HG03045 (cell line): ENCODE measurements around the gene SERPINI1.
"Not testable (repeated sequence)": the region's sequence is repeated elsewhere in the genome, so short reads cannot be mapped to it uniquely, and the experiment has no call there.

Experiments used
- ATAC-seq: cut with Tn5 transposase; IDR thresholded peaks from one replicate; pipeline ENCODE4 v1.9.1; 2021; ENCODE audit warnings: mild to moderate bottlenecking, moderate library complexity; ENCODE audit not compliant: unreplicated experiment

SERPINI1 gene

DNA sequence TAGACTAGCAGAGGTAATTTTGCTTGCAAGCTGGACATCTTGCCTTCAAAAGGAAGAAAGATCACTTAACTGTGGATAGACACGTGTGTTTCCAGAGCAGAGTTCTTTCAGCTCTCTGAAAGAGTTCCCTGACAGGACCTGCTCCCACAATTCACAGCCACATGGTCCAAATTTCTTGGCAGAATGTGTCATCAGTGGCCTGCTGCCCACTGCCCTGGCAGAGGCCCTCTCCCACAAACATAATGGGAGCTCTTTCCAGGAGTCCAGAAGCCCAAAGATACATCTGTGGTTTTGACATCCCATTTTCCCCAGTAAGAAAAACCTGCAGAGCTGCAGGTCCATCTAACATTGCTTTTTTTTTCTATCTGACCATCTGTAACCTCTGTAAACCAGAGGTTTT lies 48.3 kb downstream of the SERPINI1 start:
- no peak for ATAC-seq

DNA sequence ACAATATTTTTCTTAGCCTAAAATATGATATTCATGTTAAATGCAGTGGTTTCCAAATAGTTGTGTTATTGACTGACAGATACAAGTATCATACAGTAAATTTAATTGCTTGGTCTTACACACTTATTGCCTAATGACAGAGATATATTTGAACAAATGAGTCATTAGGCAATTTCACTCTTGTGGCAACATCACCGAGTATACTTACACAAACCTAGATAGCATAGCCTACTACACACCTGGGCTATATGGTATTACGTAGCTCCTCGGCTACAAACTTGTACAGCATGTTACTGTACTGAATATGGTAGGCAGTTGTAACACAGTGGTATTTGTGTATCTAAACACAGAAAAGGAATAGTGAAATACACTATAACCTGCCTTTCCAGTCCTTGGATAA lies 50.3 kb downstream of the SERPINI1 start:
- ATAC-seq = no peak

DNA sequence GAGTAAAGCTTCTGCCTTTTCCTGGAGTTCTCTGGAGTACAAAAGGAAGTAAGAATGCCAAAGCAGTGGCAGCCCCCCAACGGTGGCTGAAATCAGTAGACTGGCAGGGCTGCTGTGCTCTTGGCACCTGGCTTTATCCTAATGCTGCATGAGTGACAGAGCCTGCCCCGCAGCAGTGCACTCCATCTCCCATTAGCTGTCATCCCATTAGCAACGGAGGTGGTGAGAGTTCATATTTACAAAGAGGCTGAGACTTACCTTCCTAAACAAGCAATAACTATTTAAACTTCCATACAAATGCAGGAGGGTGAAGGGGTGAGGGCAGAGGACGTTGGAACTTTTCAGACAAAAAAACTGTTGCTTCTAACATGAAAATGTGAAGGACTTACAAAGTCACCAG lies 51.9 kb downstream of the SERPINI1 start:
- ATAC-seq = no peak

DNA sequence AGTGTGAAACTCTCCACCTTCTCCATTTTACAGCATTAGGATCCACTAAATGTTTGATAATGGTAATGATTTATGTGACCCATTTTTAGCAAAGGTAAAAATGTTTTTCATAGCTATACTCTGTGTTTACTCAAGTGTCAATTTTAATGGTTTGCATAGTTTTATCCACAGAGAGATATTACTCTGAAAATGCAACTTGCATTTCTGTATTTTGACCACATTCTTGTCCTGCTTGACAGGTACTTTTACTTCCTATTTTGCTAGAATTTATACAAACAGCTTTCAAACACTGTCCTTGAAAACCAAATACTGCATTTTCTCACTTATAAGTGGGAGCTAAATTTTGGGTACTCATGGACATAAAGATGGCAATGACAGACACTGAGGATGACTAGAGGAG lies 62.9 kb downstream of the SERPINI1 start:
- no peak for ATAC-seq

DNA sequence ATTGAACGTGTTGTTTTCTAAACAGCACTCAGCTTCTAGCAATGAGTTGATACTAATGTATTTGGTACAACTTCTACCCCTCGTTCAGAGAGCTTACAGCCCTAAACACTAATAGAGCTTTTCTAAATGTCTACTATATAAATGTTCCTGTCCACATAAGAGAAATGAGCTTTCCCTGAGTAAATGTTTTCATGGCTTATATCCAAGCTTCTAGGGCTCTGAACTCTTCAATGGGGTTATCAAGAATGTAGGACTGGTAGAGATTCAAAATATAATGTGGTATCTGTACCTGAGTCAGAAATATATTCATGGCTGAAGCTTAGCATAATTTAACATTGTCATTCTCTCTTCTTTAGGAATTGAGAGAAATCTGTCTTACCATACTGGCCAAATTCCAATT lies 73.4 kb downstream of the SERPINI1 start:
- no peak for ATAC-seq

DNA sequence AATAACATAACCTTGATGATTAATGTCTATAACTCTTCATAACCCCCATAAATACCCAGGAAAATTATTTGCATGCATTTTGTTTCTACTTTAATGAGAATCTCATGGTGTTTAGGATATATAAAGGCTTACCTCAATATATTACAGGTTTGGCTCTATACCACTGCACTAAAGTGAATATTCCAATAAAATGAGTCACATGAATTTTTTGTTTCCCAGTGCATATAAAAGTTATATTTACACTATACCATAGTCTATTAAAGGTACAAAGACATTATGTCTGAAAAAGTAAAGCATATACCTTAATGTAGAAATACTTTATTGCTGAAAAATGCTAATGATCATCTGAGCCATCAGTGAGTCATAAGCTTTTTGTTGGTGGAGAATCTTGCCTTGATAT lies 74.7 kb downstream of the SERPINI1 start:
- ATAC-seq = no peak

DNA sequence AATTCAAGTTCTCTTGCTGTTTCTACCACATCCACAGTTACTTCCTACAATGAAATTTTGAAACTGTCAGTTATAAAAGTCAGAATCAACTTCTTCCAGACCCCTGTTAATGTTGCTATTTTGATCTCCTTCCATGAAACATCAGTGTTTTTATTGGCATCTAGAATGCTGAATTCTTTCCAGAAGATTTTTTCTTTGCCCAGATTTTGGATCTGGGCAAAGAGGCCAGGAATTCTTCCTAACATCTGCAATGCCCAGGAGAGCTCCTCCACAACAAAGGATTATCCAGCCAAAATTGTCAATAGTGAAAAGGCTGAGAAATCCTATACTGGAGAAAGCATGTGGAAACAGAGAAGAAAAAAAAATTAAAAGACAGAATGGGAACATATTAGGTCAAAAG lies 75.5 kb downstream of the SERPINI1 start:
- no peak for ATAC-seq

DNA sequence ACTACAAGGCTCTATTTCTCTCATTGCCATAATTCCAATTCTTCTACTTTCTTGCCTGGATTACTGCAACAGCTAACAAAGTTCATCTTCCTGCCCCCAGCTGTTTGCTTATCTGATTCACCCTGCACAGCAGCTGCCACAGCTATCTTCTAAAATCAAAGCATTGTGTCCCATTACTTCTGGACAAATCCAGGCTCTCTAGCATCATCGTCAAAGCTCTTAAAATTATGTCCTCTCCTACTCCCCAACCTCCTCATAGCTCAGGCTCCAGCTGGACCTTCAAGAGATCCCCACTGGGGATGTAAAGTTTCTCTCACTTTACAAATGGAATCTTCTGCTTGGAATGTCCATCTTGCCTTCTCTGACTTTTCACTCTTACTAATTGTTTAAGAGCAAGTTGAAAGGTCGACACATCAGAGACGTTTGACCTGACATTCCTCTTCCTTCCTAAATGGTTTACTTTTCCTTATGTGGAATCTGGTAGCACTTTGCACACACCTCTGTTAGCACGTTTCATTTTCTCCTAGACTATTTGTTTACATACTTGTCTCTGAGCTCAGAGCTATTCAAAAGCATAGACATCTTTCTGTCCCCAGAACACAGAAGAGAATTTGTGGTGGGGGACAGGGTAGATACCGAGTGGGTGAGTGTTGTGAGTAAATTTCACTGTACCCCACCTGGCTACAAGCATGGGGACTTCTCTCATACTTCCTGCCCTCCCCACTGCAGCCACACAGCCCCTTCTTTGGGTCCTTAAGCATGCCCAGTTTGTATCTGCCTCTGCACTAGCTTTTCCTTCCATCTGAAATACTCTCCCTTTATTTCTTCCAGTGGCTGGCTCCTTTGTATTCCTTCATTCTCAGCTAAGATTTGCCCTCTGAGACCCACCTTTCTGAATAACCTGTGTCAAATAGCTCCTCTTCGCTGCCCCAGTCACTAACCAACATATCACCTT lies 77.9 kb downstream of the SERPINI1 start:
- ATAC-seq = no peak

DNA sequence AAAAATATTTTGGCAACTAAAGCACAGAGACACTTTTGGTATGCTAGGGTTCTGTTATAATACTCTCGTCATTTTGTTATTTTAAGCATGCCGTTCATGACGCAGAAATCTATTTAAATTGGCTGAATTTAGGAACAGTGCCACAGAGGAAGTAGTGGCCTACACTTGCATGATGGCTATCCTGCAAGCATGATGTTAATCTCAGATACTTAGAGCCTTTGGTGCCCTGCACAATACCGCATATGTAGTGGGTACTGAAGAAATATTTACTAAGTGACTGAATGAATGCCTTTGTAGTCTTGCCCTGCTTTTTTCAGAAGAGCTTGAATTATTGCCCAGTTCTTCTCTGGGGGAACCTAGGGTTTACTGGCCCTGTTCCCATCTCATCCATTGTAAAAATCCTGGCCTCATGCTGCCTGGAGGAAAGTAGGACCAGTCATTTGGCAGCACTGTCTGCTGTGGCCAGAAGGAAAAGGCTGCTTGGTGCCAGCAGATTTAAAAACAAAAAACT lies 79.0 kb downstream of the SERPINI1 start:
- no peak for ATAC-seq

DNA sequence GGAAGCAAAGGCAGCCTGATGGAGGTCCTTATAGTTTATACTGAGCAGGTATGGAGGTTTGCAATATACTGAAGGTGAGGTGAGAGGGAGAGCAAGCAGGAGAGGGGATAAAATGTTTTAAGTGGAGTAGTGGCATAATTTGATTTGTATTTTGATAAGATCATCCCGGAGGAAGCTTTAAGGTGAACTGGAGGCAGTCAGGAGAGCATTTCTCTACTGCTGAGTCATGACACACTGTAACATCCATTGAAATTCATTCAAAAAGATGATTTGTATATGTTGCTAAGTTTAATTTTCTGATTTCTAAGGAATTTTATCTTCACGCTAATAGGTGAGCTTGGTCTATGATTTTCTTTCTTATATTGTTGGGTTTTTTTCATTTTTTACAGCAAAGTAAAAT lies 81.4 kb downstream of the SERPINI1 start:
- no peak for ATAC-seq

DNA sequence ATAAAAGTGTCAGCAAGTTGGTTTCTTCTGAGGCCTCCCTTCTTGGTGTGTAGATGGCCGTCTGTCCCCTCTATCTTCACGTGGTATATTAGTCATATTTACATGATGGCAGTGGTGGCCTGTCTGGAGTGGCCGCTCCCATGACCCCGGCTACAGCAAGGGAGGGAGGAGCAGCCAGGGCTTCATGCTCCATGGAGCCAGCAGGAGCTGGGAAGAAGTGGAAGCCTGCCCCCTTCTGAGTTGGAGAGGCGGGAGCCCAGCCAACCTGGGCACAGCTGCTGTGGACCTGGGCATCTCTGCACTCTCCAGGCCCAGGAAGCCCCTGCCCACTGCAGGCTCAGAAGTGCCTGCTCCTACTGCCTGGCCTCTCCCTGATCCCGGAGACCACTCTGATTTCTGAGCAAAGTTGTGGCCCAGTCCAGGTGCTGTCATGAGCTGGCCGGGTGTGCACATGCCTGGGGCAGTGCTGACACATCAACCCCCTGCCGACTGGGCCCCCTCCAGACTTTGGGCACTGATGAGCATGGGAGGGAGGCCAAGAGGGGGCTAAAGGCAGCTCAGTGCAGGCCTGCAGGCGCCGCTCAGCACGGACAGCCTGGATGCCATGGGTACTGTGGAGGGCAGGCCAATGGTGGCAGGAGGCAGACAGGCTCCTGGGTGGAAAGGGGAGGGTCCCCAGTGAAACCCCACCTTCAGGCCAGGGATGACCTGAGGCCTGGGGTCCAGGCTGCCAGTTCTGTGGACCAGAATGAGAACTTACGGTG lies 84.8 kb downstream of the SERPINI1 start:
- no peak for ATAC-seq

DNA sequence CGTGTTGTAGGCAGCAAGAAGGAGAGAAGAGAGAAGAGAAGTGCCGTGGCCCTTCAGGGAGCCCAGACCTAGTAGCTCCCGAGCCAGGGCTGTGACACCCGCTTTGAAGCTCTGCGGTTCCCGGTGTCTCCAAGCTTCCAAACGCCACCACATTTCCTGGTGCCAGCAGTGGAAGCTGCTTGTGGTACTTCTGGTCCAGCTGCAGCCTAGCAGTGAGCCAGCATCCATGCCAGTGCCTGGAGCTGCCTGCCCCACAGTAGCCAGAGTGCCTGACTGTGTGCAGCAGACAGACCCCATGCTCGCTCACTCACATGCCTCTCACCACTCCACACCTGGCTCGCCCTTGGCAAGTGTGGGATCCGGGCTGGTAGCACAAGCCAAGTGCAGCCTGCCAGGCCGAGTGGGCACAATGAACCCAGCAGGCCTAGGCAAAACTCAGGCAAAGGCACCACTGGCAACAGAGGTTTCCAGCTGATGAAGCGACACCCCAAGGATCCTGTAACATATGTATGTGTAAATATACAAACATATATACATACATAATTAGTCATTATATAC lies 85.8 kb downstream of the SERPINI1 start:
- ATAC-seq = no peak

DNA sequence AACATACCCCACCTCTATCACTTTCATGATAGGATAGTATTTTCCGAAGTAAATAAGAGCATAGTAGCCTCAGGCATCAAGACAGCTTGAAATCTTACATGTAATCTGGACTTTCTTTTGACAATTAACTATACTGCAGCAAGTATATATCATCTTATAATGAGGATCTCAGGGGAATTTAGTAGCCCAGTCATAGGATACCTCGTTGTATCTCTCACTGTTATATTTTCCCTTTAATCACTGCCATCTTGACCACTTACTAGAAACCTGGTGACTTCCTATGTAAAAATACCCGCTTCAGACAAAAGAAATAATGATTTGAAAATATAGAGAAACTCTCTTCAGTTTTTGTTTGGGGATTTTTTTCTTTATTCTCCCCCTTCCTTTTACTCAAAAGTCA lies 88.2 kb downstream of the SERPINI1 start:
- ATAC-seq = no peak

DNA sequence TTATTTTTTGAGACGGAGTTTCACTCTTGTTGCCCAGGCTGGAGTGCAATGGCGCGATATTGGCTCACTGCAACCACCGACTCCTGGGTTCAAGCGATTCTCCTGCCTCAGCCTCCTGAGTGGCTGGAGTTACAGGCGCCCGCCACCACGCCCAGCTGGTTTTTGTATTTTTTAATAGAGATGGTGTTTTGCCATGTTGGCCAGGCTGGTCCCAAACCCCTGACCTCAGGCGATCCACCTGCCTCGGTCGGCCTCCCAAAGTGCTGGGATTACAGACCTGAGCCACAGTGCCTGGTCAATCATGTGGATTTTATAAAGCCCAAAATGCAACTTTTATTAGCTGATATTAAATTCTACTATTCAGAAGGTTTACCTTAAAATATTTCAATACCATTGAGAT lies 92.1 kb downstream of the SERPINI1 start:
- ATAC-seq = not testable (repeated sequence)

DNA sequence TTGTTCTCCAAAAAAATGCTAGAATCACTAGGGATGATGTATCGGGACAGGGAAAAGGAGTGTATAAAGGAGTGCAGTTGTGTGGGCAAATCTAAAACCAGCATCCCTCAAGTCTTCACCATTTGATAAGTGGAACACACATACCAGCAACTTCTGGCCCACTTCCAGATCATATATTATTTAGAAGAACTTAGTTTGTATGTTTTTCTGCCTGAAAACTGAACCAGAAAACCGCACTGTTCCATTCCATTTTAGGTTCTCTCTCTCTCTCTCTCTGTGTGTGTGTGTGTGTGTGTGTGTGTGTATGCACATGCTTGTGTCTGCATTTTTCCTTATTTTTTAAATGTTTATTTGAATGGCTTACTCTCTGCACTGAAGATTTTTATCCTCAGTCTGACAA lies 93.5 kb downstream of the SERPINI1 start:
- ATAC-seq = no peak

DNA sequence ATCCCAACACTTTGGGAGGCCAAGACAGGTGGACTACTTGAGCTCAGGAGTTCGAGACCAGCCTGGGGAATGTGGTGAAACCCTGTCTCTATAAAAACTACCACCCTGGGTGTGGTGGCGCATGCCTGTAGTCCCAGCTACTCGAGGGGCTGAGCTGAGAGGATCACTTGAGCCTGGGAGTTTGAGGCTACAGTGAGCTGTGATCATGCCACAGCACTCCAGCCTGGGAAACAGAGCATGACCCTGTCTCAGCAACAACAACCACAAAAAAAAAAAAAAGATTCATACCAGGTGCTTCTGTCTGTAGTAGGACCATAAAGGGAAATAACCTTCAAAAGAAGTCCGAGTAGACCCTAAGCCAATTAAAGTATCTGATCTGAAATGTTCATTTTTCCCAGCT lies 94.5 kb downstream of the SERPINI1 start:
- ATAC-seq = no peak

DNA sequence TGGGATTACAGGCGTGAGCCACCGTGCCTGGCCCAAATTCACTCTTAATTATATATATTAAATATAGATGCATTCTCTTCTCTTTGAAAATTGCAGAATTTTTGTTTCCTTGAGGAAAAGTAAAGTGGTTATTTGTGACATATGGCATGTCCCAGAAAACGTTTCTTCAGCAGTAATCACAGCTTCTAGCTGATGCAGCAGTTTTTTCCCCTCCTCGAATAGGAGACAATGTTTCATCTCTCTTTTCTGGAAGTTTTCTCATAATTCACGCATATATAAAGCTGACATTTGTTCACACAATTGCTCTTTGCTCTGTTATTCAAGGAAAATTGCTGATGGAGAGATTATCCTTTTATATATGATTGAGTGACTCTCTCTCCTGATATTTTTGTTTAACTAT lies 99.8 kb downstream of the SERPINI1 start:
- no peak for ATAC-seq

DNA sequence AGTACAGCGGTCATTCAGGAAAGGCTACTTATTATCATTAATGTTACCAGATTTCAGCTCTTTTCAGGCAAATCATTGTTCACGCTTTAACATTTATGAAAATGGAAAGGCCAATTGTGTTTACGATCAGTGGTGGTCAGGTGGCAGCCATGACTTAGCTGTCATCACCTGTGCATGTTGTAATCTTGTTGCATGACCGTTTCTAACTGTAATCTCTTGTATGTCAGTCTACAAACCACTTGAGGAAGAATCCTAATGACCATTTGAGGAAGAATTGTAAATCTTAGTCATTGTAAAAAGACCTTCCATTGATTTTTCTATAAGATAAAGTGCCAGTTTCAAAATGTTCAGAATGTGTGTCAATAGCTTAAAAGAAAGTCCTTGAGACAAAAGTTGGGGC lies 100.4 kb downstream of the SERPINI1 start:
- ATAC-seq = no peak

DNA sequence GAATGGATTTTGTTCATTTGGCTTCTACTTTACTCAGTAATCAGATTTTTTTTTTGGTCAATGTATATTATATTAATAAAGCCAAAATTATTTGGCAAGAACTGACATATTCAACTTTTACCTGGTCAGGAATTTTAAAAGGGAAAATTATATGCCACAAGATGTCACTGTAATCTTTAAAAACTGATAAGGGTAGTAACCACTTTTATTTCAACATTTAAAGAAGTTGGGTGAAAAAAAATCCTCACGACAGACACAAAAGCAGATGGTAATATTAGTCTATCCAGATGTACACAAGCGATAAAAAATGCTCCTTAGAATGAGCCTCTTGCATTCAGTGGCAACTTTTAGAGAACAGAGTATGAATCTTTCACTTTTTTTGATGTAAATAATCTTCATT lies 101.9 kb downstream of the SERPINI1 start:
- no peak for ATAC-seq

DNA sequence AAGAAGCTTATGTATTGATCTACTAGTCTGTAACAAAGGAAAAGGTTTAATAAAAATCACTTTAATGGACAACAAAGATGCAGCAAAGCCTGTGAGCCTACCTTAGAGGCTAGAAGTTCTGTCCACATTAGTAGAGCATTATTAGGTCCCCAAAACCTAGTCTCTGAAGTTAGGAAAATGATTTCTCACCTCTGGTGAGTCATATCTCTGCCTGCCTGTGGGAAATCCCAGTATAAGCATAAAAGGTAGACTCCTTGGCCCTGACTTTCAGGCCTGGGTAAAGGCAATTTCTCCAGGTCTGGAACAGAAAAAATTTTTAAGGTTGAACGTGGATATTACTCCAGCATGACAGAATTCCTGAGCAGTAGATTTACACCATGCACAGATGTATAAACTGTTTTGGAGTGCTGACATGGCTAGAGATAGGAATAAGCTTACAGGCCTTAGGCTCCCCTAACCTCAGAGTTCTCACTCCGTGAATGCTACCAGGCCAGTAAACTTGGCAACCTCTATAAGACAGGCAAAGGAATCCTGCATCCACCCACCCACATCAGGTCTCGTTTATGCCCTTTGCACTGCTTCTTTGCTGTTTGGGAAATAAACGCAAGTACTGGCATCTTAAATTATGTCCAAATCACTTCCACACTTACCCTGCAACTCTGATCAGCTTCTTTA lies 104.1 kb downstream of the SERPINI1 start:
- ATAC-seq = no peak

DNA sequence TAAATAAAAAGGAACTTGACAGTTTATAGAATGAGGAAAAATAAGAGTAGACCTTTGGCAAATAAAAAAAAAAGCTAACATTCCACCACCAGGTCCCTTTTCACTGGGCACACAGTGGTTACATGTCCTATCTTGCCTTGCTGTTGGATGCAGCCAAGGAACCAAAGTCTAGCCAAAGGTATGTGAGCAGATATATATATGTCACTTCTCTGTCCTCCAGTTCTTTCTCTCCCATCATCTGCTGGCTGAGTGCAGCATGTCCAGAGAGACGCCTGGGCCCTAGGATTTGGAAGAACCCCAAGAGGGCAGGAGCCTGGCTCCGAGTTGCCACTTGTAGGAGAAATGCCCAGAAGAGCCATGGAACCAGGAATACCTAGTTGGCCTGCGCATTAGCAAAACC lies 104.7 kb downstream of the SERPINI1 start:
- no peak for ATAC-seq
